HS-27A (cell line): ENCODE results near the gene TMEM182.

Experiments
- DNase-seq: peaks from one replicate; pipeline ENCODE4 v3.0.0-alpha.2; 2012; ENCODE audit warnings: low read depth, missing footprints

The TMEM182 gene

GRCh38 chr2:102761763-102762162, at the start of gene TMEM182:
TSS of gene TMEM182 (plus strand) at chr2:102762031. CDS start at chr2:102762218, 187 bp downstream.
- DNase-seq, result no peak

GRCh38 chr2:102717308-102718018, 44.4 kb upstream of the TMEM182 start:
- DNase-seq, result no peak

GRCh38 chr2:102718387-102719316, 43.2 kb upstream of the TMEM182 start:
- no peak for DNase-seq

GRCh38 chr2:102724016-102724490, 37.8 kb upstream of the TMEM182 start:
- no peak for DNase-seq

- no peak for DNase-seq
Measured at GRCh38 chr2:102724553-102724952, 37.3 kb upstream of the TMEM182 start.

GRCh38 chr2:102726128-102727087, 35.4 kb upstream of the TMEM182 start:
- no peak for DNase-seq

GRCh38 chr2:102735416-102736109, 26.3 kb upstream of the TMEM182 start:
- no peak for DNase-seq

GRCh38 chr2:102736110-102736409, 25.8 kb upstream of the TMEM182 start:
- no peak for DNase-seq

- peak; percentile 12 for DNase-seq
Measured at GRCh38 chr2:102736410-102737409, 25.1 kb upstream of the TMEM182 start.

- DNase-seq, result no peak
Measured at GRCh38 chr2:102737431-102737830, 24.4 kb upstream of the TMEM182 start.

- DNase-seq, result no peak
Measured at GRCh38 chr2:102743259-102743658, 18.6 kb upstream of the TMEM182 start.

- no peak for DNase-seq
Measured at GRCh38 chr2:102748107-102748506, 13.7 kb upstream of the TMEM182 start.

GRCh38 chr2:102749938-102750337, 11.9 kb upstream of the TMEM182 start:
- DNase-seq, result no peak

- peak; percentile 23 for DNase-seq
Measured at GRCh38 chr2:102753563-102754159, 8.2 kb upstream of the TMEM182 start.

GRCh38 chr2:102754456-102755145, 7.2 kb upstream of the TMEM182 start:
- DNase-seq, result no peak

- no peak for DNase-seq
Measured at GRCh38 chr2:102755284-102755683, 6.5 kb upstream of the TMEM182 start.

GRCh38 chr2:102758439-102758838, 3.4 kb upstream of the TMEM182 start:
- no peak for DNase-seq

GRCh38 chr2:102764083-102764482, 2.3 kb downstream of the TMEM182 start:
- DNase-seq, result no peak

GRCh38 chr2:102765061-102765460, 3.2 kb downstream of the TMEM182 start:
- DNase-seq, result no peak
